ENCODE results near the gene ARHGEF37. TPM values are rescaled to one million over a fixed set of nuclear protein-coding genes. Genes with fewer than 3 reads are reported as not detected.
A peak's percentile ranks its signal among the peaks of the same experiment; 100 is the strongest.

The ARHGEF37 gene
- total RNA-seq, 1 experiment from 2014 or later = 16.1 TPM

DNA sequence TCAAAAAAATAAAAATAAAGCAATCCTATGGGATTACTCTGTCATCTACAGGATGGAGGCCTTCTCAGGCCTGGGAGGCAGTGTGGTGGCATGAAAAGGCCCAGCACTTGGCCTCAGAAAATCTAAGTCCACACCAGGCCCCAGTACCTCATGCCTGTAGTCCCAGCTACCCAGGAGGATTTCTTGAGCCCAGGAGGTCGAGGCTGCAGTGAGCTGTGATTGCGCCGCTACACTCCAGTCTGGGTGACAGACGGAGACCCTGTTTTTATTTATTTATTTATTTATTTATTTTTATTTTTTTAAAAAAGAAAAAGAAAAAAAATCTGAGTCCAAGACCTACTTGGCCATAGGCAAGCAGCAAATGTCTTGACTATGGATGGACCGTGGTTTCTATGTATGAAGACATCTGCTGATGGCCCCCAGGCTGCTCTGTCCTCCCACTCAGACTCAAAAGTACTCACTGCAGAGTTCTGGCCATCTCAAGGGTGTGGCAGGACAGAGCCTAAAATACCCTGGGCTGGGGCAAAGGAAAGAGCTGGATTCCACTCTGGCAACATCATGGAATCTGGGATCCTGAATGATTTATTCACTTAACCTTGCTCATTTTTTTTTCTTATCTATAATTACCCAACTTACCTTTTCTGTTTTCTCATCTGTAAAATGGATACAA lies 55.0 kb downstream of the ARHGEF37 start:
- DNase-seq = no peak
- no peak overlapping the region for H3K27ac Mint-ChIP-seq (ENCODE audit: unreplicated experiment)
- peaks cover 67% of the 10 kb centered on the region for H3K4me1 Mint-ChIP-seq (ENCODE audit: low read depth, unreplicated experiment)
- TF ChIP-seq, protein P1, sequence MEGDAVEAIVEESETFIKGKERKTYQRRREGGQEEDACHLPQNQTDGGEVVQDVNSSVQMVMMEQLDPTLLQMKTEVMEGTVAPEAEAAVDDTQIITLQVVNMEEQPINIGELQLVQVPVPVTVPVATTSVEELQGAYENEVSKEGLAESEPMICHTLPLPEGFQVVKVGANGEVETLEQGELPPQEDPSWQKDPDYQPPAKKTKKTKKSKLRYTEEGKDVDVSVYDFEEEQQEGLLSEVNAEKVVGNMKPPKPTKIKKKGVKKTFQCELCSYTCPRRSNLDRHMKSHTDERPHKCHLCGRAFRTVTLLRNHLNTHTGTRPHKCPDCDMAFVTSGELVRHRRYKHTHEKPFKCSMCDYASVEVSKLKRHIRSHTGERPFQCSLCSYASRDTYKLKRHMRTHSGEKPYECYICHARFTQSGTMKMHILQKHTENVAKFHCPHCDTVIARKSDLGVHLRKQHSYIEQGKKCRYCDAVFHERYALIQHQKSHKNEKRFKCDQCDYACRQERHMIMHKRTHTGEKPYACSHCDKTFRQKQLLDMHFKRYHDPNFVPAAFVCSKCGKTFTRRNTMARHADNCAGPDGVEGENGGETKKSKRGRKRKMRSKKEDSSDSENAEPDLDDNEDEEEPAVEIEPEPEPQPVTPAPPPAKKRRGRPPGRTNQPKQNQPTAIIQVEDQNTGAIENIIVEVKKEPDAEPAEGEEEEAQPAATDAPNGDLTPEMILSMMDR (IDR thresholded peaks at IDR 0.05; ENCODE audit: unreplicated experiment) = no peak
- intact Hi-C loops (cut with micrococcal nuclease; ENCODE audit: unreplicated experiment) = loop anchor here (1.0 to 5.0 kb wide), 5 partner anchors 95 to 581 kb away; partner anchors contain the start of gene SLC26A2
- no peak overlapping the region for H3K4me3 Mint-ChIP-seq (ENCODE audit: low read depth, unreplicated experiment)
- peaks cover 25% of the 10 kb centered on the region for H3K36me3 Mint-ChIP-seq (ENCODE audit: insufficient read depth, unreplicated experiment)
- CTCF ChIA-PET = interaction anchor here (0.7 to 2.0 kb wide), 9 partner anchors 20 to 354 kb away, joined by 3 to 25 read pairs (median 4); no protein-coding TSS in a partner anchor
- no peaks in the 10 kb centered on the region for H3K9me3 Mint-ChIP-seq (ENCODE audit: low read depth, unreplicated experiment)
- H3K27me3 Mint-ChIP-seq (ENCODE audit: unreplicated experiment) = no peaks in the 10 kb centered on the region
- BruUV-seq (replicated peaks) = no TSS peak

DNA sequence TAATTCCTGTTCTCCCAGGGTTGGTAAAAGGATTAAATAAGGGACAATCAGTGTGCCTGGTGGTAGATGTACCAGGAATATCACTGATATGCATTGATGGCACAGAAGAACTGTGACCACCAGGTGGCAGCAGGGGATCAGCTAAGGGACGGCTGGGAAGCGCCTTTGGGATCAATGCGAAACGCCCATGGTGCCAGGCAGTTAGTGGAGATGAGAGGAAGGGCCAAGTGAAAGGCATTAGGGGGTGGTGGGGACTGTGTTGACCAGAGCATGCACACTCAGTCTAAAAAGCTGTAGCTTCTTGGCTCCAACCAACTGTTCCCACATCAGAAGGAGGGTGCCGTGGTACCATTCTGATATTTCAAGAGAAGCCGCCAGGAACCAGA lies 55.6 kb downstream of the ARHGEF37 start:
- CTCF ChIA-PET = interaction anchor here (0.6 to 2.0 kb wide), 10 partner anchors 20 to 354 kb away, joined by 3 to 25 read pairs (median 4); no protein-coding TSS in a partner anchor
- intact Hi-C loops (cut with micrococcal nuclease; ENCODE audit: unreplicated experiment) = loop anchor here (1.0 to 5.0 kb wide), 5 partner anchors 94 to 580 kb away; partner anchors contain the start of gene SLC26A2
- Mint-ChIP-seq H3K9me3 (ENCODE audit: low read depth, unreplicated experiment) (no peaks in the 10 kb centered on the region), H3K27me3 (ENCODE audit: unreplicated experiment) (no peaks in the 10 kb centered on the region), H3K4me1 (ENCODE audit: low read depth, unreplicated experiment) (peaks cover 61% of the 10 kb centered on the region), H3K27ac (ENCODE audit: unreplicated experiment) (no peak overlapping the region), H3K4me3 (ENCODE audit: low read depth, unreplicated experiment) (no peak overlapping the region), H3K36me3 (ENCODE audit: insufficient read depth, unreplicated experiment) (peaks cover 24% of the 10 kb centered on the region)
- DNase-seq = peak; percentile 82
- TF ChIP-seq, protein P1 (IDR thresholded peaks at IDR 0.05; ENCODE audit: unreplicated experiment) = peak; percentile 83
- BruUV-seq (replicated peaks) = no TSS peak

DNA sequence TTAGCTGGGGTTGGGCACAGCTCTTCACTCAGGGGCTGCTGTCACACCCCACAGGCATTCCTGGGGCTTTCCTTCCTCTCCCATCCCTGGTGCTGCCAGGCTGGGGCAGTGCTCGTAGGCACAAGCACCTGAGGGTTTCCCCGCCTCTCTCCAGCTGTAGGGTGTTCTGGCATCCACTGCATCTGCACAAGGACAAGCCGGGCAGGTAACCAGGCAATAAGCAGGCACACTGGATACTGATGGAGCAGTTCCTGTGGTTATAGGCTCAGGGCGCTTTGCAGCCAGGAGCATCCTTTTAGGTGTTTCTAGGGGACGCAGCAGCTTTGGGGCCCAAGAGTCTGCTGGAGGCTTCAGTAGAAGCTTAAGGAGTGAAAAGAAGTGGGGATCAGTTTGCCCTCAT lies 56.8 kb downstream of the ARHGEF37 start:
- TF ChIP-seq, protein P1 (IDR thresholded peaks at IDR 0.05; ENCODE audit: unreplicated experiment) = no peak
- intact Hi-C loops (cut with micrococcal nuclease; ENCODE audit: unreplicated experiment) = loop anchor here (5.0 kb wide), 1 partner anchor 579 kb away; no protein-coding TSS in a partner anchor
- Mint-ChIP-seq H3K9me3 (ENCODE audit: low read depth, unreplicated experiment) (no peaks in the 10 kb centered on the region), H3K4me1 (ENCODE audit: low read depth, unreplicated experiment) (peaks cover 49% of the 10 kb centered on the region), H3K4me3 (ENCODE audit: low read depth, unreplicated experiment) (no peak overlapping the region), H3K36me3 (ENCODE audit: insufficient read depth, unreplicated experiment) (peaks cover 11% of the 10 kb centered on the region), H3K27ac (ENCODE audit: unreplicated experiment) (no peak overlapping the region), H3K27me3 (ENCODE audit: unreplicated experiment) (no peaks in the 10 kb centered on the region)
- BruUV-seq (replicated peaks) = no TSS peak
- CTCF ChIA-PET = interaction anchor here (0.9 kb wide), 1 partner anchor 190 kb away, joined by 4 read pairs; no protein-coding TSS in a partner anchor
- no peak for DNase-seq

DNA sequence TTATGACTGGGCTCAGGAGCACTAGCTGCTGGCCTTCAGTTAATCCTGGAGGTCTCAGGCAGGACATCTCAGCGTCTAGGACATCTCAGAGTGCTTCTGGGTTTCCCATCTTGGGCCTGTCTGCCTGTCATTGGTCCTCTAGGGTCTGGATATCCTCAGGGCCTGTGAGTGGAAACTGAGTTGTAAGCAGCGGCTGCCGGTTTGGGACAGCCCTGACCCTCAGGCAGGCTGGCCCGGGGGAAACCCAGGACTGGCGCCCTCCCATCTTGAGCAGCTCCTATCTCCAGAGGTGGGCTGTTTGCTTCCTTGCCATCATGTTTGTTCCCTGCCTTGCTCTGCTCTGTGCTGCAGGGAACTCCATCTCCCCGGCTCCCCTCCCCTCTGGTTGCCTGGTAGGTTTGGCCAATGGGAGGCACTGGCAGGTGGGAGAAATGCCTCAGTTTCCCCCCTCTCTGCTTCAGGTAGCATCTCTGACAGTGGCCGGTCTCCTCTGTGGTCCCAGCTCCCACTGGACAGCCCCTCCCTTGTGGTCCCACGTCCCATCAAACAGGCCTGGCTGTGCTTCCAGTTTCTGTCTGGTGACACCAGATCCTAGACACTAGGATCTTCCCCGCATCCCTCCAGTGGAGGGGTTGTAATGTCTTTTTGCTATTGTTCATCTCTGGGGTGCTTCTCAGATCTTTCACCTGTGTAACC lies 57.4 kb downstream of the ARHGEF37 start:
- H3K27me3 Mint-ChIP-seq (ENCODE audit: unreplicated experiment) = no peaks in the 10 kb centered on the region
- CTCF ChIA-PET = interaction anchor here (0.9 kb wide), 1 partner anchor 189 kb away, joined by 4 read pairs; no protein-coding TSS in a partner anchor
- no TSS peak for BruUV-seq (replicated peaks)

More for the DNA sequence above, 57.4 kb downstream of the ARHGEF37 start:
- H3K27ac Mint-ChIP-seq (ENCODE audit: unreplicated experiment) = no peak overlapping the region
- no peak for DNase-seq
- intact Hi-C loops (cut with micrococcal nuclease; ENCODE audit: unreplicated experiment) = loop anchor here (5.0 kb wide), 1 partner anchor 579 kb away; no protein-coding TSS in a partner anchor
- H3K4me1 Mint-ChIP-seq (ENCODE audit: low read depth, unreplicated experiment) = peaks cover 43% of the 10 kb centered on the region
- H3K36me3 Mint-ChIP-seq (ENCODE audit: insufficient read depth, unreplicated experiment) = peaks cover 11% of the 10 kb centered on the region
- TF ChIP-seq, protein P1 (IDR thresholded peaks at IDR 0.05; ENCODE audit: unreplicated experiment) = no peak
- no peaks in the 10 kb centered on the region for H3K9me3 Mint-ChIP-seq (ENCODE audit: low read depth, unreplicated experiment)
- no peak overlapping the region for H3K4me3 Mint-ChIP-seq (ENCODE audit: low read depth, unreplicated experiment)

All from Calu3 (cell line).